ENCODE results near the gene GABRB3. TPM values are rescaled to one million over a fixed set of nuclear protein-coding genes. Genes with fewer than 3 reads are reported as not detected.

GABRB3 gene
- total RNA-seq, 2 experiments from 2014 or later, result not detected

DNA sequence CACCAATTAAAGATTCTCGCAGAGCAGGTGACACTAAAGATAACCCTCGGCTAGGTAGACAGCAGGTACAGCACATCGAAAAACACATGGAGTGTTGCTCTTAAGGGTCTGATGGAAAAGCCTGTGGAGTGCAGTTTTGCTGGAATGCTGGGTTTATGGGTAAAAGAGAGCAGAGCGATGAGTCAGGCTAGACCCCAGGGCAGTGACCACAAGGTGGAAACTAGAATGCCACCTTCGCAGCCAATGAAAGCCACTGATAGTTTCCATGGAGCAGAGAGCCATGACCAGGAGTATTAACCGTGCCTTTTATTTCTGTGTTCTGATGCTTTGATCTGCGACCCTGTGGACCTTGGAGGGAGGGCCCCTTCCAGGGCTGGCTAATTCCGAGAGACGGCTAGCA, 149.8 kb downstream of the GABRB3 start:
- H3K27ac Mint-ChIP-seq, result no peak overlapping the region
- DNase-seq, result no peak
- CTCF ChIA-PET, result no interaction called here
- H3K4me1 Mint-ChIP-seq, result no peaks in the 10 kb centered on the region
- no peak overlapping the region for H3K4me3 Mint-ChIP-seq
- H3K36me3 Mint-ChIP-seq (ENCODE audit: low read depth), result no peaks in the 10 kb centered on the region
- H3K9me3 Mint-ChIP-seq, result peaks cover 29% of the 10 kb centered on the region
- POLR2A ChIA-PET, result no interaction called here
- no peaks in the 10 kb centered on the region for H3K27me3 Mint-ChIP-seq

DNA sequence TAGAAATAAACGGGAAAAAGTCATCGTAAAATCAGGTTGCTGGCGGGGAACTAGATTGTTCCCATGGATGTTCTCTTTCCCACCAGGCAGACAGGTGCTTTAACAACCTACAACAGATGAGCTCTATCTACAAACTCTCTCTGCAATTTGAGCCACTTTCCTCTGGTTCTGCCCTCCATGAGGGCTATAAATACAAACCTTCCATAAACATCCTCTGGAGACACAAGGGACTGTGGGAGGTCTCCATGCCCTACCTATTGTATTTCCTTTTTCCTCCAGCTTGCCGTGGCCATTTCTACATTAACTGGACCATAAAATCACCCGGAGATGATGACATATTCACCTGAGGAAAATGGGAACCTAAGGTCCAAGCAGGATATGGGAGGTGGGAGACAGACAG, 151.1 kb downstream of the GABRB3 start:
- Mint-ChIP-seq H3K27ac (no peak overlapping the region), H3K4me3 (no peak overlapping the region), H3K27me3 (no peaks in the 10 kb centered on the region), H3K4me1 (no peaks in the 10 kb centered on the region), H3K9me3 (peaks cover 20% of the 10 kb centered on the region), H3K36me3 (ENCODE audit: low read depth) (no peaks in the 10 kb centered on the region)
- no peak for DNase-seq
- ChIA-PET POLR2A (no interaction called here), CTCF (no interaction called here)

DNA sequence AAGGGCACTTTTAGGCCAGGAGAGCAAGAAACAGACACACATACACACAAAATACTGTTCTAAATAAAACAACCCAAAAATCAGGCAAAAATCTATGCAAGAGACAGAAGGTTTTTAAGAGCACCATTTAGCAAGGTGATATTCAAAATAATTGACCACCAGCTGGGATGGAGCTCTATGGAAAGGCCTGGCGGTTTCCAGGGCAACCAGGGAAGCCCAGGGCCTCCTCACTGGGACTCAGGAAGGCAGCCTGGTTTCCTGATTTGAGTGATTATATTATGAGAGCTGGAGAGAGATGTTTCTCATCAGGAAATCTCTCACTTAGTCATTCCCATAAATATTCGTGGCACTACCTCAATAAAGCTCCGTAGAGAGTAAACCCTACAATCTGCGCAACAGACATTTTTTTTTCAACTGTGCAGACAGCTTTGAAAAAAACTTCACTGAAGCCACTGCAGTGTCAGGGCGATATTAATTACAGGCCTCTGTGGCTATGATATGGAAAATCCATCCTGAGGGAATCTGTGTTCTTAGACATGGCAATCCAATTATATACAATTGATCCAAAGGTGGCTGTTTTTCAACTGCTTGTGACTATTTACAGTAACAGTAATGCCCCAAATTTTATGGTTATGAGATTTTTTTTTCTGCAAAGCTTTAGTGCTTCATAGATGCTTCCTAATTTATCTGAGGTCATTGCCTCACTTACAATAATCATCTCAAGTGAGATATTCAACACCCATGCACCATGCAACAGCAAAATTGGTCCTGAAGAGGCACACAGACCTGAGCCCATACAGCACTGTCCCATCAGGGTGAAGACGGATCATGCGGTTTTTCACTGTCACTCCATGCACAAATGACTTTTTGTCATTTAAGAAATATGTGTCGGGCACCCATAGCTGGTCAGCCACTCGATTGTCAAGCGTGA, 152.1 kb downstream of the GABRB3 start:
- H3K27ac Mint-ChIP-seq, result no peak overlapping the region
- peaks cover 18% of the 10 kb centered on the region for H3K9me3 Mint-ChIP-seq
- ChIA-PET POLR2A (no interaction called here), CTCF (no interaction called here)
- H3K4me1 Mint-ChIP-seq, result no peaks in the 10 kb centered on the region
- H3K27me3 Mint-ChIP-seq, result no peaks in the 10 kb centered on the region
- DNase-seq, result no peak
- H3K36me3 Mint-ChIP-seq (ENCODE audit: low read depth), result no peaks in the 10 kb centered on the region
- no peak overlapping the region for H3K4me3 Mint-ChIP-seq

DNA sequence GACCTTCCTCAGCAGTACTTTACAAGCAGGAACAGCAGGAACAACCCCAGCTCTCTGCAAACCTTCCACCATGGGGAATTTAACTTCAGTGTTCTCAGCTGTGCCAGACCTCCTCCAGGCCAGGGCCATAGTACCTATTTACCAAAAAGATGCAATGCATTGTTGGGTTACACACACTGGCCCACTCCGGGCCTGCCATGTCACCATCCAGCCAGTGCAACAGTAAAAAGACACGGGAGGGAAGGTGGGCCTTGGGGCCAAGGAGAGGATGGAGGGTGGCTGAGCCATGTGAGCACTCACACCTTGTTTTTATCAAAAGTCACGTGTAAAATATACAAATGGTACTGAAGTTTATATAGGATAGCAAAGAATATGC, 157.0 kb downstream of the GABRB3 start:
- H3K4me3 Mint-ChIP-seq, result no peak overlapping the region
- H3K4me1 Mint-ChIP-seq, result no peaks in the 10 kb centered on the region
- ChIA-PET CTCF (no interaction called here), POLR2A (no interaction called here)
- H3K9me3 Mint-ChIP-seq, result peaks cover 17% of the 10 kb centered on the region
- no peaks in the 10 kb centered on the region for H3K36me3 Mint-ChIP-seq (ENCODE audit: low read depth)
- no peak overlapping the region for H3K27ac Mint-ChIP-seq
- DNase-seq, result no peak
- H3K27me3 Mint-ChIP-seq, result no peaks in the 10 kb centered on the region

DNA sequence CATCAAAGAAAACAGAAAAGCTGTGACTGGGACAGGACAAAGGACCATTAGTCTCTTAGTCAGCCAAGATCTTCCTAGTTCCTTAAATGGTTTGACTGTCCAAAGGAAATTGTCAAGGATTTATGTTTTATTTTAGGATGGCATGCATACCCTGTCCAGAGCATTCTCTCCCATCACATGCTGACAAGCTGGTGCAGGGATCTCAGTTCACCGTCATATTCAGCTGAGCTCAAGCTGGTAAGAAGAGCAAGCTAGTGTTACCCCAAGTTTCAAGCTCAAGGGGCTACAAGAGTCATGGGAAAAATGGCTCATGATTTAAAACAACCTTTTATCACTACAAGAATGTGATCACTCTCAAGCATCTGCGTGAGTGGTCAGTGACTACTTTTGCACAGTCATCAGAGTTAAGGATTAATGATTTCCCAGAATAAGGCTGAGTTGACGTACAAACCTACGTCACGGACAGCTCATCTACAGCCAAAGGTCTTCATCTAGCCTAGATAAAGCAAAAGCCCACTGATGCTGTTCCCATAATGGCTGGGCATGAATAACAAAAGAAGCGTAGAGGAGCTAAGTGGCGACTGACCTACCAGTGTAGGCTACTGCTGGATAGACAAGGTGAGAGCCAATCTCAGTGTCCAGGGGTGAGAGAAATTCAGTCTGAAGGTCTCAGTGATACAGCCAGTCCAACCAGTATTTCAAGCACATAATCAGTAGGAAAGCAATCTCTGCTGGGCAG, 157.5 kb downstream of the GABRB3 start:
- Mint-ChIP-seq H3K4me1 (no peaks in the 10 kb centered on the region), H3K4me3 (no peak overlapping the region), H3K36me3 (ENCODE audit: low read depth) (no peaks in the 10 kb centered on the region), H3K27ac (no peak overlapping the region), H3K9me3 (peaks cover 19% of the 10 kb centered on the region), H3K27me3 (no peaks in the 10 kb centered on the region)
- no peak for DNase-seq
- CTCF ChIA-PET, result no interaction called here
- POLR2A ChIA-PET, result no interaction called here

DNA sequence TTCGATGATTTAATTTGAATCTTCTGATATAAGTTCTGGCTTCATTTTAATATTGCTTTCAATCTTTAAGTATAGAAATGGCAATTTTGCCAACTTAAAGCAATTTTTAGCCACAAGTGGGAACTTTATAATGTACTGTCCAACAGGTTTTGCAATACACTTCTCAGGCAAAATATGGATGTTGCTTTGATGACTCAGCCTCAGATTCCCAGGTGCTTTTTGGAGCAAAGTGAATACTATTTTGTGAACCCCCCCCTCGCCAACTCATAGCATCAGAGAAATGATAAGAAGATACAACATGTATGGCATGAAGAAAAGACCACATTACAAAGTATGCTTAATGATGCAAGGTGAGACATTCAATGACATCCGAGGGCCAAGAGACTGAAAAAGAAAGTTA, 158.1 kb downstream of the GABRB3 start:
- ChIA-PET CTCF (no interaction called here), POLR2A (no interaction called here)
- Mint-ChIP-seq H3K9me3 (peaks cover 23% of the 10 kb centered on the region), H3K4me1 (no peaks in the 10 kb centered on the region), H3K36me3 (ENCODE audit: low read depth) (no peaks in the 10 kb centered on the region), H3K4me3 (no peak overlapping the region), H3K27ac (no peak overlapping the region), H3K27me3 (no peaks in the 10 kb centered on the region)
- DNase-seq, result no peak

DNA sequence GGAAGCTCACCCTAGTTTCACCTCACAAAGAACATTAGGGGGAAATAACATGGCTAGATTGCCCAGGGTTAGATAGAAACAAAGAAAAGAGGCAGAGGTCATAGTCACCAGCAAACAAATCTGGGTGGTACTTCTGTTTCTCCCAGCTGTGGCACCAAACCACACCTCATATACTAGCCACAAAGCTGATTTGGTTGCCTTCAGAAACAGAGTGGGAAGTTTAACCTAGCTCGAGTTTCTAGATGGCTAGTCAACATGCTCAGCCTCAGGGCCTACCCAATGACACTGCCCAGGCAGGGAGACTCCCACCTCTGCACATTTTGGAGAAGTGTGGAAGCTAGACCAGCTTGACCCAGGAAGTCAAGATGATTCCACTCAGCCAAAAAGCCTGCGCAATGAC, 174.2 kb downstream of the GABRB3 start:
- Mint-ChIP-seq H3K4me1 (no peaks in the 10 kb centered on the region), H3K36me3 (ENCODE audit: low read depth) (no peaks in the 10 kb centered on the region), H3K4me3 (no peak overlapping the region), H3K27me3 (no peaks in the 10 kb centered on the region), H3K9me3 (peaks cover 20% of the 10 kb centered on the region), H3K27ac (no peak overlapping the region)
- no peak for DNase-seq
- ChIA-PET CTCF (no interaction called here), POLR2A (no interaction called here)

DNA sequence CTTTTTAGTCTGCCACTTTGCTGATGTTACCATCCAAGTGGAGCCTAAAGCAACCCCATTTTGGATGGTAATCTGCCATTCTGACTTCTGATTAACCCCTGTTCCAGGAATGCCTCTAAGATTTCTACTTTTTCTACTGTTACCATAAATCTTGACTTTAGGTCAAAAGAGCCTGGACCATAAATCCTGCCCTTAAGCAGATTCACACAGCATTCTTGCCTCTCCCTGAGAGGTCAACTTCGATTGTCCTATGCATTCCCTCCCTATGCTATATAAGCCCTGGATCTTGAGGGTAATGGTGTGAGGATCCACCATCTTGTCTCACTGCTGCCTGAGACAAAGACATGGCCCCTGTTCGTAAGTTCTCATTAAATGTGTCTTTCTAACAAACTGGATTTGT, 177.3 kb downstream of the GABRB3 start:
- ChIA-PET POLR2A (no interaction called here), CTCF (no interaction called here)
- Mint-ChIP-seq H3K4me1 (no peaks in the 10 kb centered on the region), H3K9me3 (peaks cover 15% of the 10 kb centered on the region), H3K27ac (no peak overlapping the region), H3K36me3 (ENCODE audit: low read depth) (no peaks in the 10 kb centered on the region), H3K4me3 (no peak overlapping the region), H3K27me3 (no peaks in the 10 kb centered on the region)
- DNase-seq, result no peak

DNA sequence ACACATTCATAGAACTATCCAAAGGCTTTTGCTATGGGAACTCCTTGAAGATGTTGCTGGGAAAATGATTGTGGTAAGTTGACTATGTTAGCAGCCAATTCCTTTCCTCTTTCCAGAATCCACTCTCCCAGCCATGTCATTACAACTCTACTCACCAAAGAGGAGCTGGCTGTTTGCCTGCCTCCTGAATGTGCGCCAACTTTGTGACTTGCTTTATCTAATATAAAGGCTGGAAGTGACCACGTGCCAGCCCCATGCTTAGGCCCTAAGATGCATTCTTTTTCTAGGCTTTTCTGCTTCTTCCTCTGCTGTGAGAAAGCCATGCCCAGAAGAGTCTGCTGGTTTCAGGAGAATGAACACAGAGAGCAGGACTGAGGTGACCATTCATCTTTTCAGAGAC, 182.2 kb downstream of the GABRB3 start:
- no peaks in the 10 kb centered on the region for H3K4me1 Mint-ChIP-seq
- ChIA-PET POLR2A (no interaction called here), CTCF (no interaction called here)
- no peak for DNase-seq
- no peak overlapping the region for H3K27ac Mint-ChIP-seq
- no peak overlapping the region for H3K4me3 Mint-ChIP-seq
- no peaks in the 10 kb centered on the region for H3K27me3 Mint-ChIP-seq
- H3K36me3 Mint-ChIP-seq (ENCODE audit: low read depth), result no peaks in the 10 kb centered on the region
- peaks cover 9% of the 10 kb centered on the region for H3K9me3 Mint-ChIP-seq

DNA sequence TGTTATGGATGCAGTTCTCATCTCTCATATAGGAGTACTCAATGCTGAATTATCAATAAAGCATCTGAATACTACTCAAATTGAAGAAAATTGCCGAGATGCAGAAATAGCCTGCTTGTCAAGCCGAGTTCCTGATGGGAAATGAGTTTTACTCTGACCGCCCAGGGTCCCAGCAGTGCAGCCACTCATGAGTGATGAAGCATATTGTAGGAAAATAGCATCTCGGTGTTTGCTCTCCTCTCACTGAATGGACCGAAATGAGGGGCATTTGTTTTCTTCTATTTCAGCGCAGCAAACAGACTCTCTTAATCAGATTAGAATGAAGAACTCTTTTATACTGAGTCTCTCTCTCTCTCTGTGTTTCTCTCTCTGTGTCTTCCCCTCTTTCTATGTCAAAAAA, 190.0 kb downstream of the GABRB3 start:
- H3K9me3 Mint-ChIP-seq, result peaks cover 32% of the 10 kb centered on the region
- H3K27ac Mint-ChIP-seq, result no peak overlapping the region
- DNase-seq, result no peak
- no peak overlapping the region for H3K4me3 Mint-ChIP-seq
- ChIA-PET CTCF (no interaction called here), POLR2A (no interaction called here)
- no peaks in the 10 kb centered on the region for H3K4me1 Mint-ChIP-seq
- no peaks in the 10 kb centered on the region for H3K27me3 Mint-ChIP-seq
- H3K36me3 Mint-ChIP-seq (ENCODE audit: low read depth), result no peaks in the 10 kb centered on the region

DNA sequence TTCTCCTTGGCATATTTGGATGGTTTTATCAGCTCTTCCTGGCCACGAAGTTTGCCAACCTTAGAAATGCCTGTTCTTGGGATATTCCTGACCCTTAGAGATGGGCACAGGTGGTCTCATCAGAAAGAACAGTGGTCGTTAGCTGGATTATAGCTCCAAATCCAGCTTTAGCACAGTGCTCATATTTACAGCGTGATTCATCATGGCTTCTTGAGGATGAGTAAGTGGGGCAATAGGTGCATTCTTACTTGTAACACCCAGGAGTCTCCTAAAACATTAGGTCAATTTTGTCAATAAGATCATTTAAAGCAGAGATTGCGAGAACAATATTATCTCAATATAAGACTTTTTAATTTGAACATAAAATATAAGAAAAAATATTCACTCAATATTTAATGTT, 191.9 kb downstream of the GABRB3 start:
- no peaks in the 10 kb centered on the region for H3K4me1 Mint-ChIP-seq
- DNase-seq, result no peak
- H3K27ac Mint-ChIP-seq, result no peak overlapping the region
- no peaks in the 10 kb centered on the region for H3K27me3 Mint-ChIP-seq
- CTCF ChIA-PET, result no interaction called here
- H3K36me3 Mint-ChIP-seq (ENCODE audit: low read depth), result no peaks in the 10 kb centered on the region
- H3K4me3 Mint-ChIP-seq, result no peak overlapping the region
- POLR2A ChIA-PET, result no interaction called here
- peaks cover 40% of the 10 kb centered on the region for H3K9me3 Mint-ChIP-seq

DNA sequence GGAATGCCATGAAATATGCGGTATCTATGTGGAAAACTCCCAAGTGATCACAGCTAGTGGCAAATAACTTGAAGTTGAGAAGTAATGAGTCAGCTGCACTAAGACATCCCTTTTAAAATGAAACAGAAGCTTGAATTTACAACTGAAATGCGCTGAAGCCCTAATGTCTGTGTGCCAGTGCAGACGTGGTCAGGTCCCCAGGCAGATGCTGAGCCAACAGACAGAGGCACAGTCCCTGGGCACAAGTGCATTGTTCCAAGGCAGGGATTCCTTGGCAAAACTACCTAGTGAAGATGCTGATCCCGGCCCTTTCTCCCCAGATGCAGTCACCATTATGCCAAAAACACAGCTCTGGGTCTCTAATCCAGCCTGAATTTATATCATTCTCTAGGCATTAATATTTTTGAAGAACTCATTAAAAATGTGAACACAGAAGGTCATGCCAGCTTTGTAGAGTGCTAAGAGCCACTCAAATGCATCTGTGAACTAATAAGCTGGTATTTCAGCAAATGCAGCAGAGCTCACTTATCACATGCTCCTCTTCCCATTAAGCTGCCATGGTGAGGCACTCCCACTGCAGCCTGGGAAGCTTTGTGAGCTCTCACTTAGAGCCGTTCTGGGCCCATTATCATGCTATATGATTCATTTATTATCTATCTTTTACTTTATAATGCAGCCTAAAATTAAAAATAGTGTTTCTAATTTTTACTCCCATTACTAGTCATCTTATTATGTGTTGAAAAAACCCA, 200.1 kb downstream of the GABRB3 start:
- Mint-ChIP-seq H3K4me3 (no peak overlapping the region), H3K36me3 (ENCODE audit: low read depth) (no peaks in the 10 kb centered on the region), H3K4me1 (no peaks in the 10 kb centered on the region), H3K27me3 (no peaks in the 10 kb centered on the region), H3K27ac (no peak overlapping the region), H3K9me3 (peaks cover 26% of the 10 kb centered on the region)
- CTCF ChIA-PET, result no interaction called here
- DNase-seq, result no peak
- POLR2A ChIA-PET, result no interaction called here

DNA sequence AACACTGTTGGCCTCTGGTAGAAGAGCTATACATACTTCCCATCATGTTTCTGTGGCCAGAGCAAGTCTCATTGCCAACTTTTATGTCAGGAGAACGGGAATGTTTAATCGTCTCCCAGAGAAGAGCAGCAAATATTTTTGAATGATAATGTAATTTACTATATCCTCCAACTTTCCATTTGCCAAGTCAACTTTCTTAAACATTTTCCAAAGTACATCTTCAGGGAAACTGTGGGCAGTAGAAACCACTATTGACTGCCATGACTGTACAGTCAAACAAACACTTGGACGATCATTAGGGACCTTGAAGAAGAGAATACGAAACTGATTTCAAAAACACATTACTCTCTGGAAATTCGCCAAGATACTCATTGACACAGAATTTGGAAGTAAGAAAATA, 201.5 kb downstream of the GABRB3 start:
- no peak for DNase-seq
- ChIA-PET POLR2A (no interaction called here), CTCF (no interaction called here)
- Mint-ChIP-seq H3K27ac (no peak overlapping the region), H3K4me3 (no peak overlapping the region), H3K9me3 (peaks cover 23% of the 10 kb centered on the region), H3K4me1 (no peaks in the 10 kb centered on the region), H3K36me3 (ENCODE audit: low read depth) (no peaks in the 10 kb centered on the region), H3K27me3 (no peaks in the 10 kb centered on the region)
